ENCODE measurements around the gene FOXA1.

FOXA1 gene

GRCh38 chr14:37553935-37554550 is 41.0 kb downstream of the FOXA1 start:
- DNase-seq: no peak

GRCh38 chr14:37551119-37551518 is 43.9 kb downstream of the FOXA1 start:
- no peak for DNase-seq

GRCh38 chr14:37550511-37550910 is 44.5 kb downstream of the FOXA1 start:
- no peak for DNase-seq

GRCh38 chr14:37546621-37547447 is 48.2 kb downstream of the FOXA1 start:
- no peak for DNase-seq

GRCh38 chr14:37545174-37545573 is 49.9 kb downstream of the FOXA1 start:
- DNase-seq: no peak

GRCh38 chr14:37544407-37544806 is 50.6 kb downstream of the FOXA1 start:
- no peak for DNase-seq

- no peak for DNase-seq
Measured at GRCh38 chr14:37539992-37540391, 55.1 kb downstream of the FOXA1 start.

Measured in NCI-H1048 (cell line).